Testis (tissue), 3 donors: ENCODE results near the gene ZNF512. TPM values are rescaled to one million over a fixed set of nuclear protein-coding genes. Genes with fewer than 3 reads are reported as not detected.

Experiments
- DNase-seq: peaks from one replicate; pipeline ENCODE4 v3.0.0-alpha.2; 2019
- H3K27ac ChIP-seq, 2 donors: fragments of 200-600 bp; sonication (generic); one replicate each; pipeline ENCODE4 v1.5.1; 2019
- H3K27me3 ChIP-seq: fragments of 200-600 bp; sonication (generic); one replicate; pipeline ENCODE4 v1.5.1; 2019
- H3K36me3 ChIP-seq: fragments of 200-600 bp; sonication (generic); one replicate; pipeline ENCODE4 v1.5.1; 2017; ENCODE audit warnings: low read depth; ENCODE audit errors: missing control alignments
- H3K4me1 ChIP-seq: fragments of 200-600 bp; sonication (generic); one replicate; pipeline ENCODE4 v1.5.1; 2019
- H3K4me3 ChIP-seq, 2 donors: fragments of 200-600 bp; sonication (generic); one replicate each; pipeline ENCODE4 v1.5.1; 2017 to 2019
- H3K9me3 ChIP-seq: fragments of 200-600 bp; sonication (generic); one replicate; pipeline ENCODE4 v1.5.1; 2017
- CTCF ChIP-seq, 3 experiments: fragments of 450-650 bp in 2 of 3; fragments of 200-600 bp in 1 of 3; sonication (generic) in 1 of 3; IDR thresholded peaks; one replicate each; pipeline ENCODE4 v1.5.1; 2016 to 2019; ENCODE audit warnings: antibody characterized with exemption in 3 of 3, mild to moderate bottlenecking in 2 of 3, moderate library complexity in 1 of 3
- POLR2A ChIP-seq: fragments of 450-650 bp; IDR thresholded peaks from one replicate; pipeline ENCODE4 v1.6.1; 2017; ENCODE audit warnings: antibody characterized with exemption, mild to moderate bottlenecking, moderate library complexity
- WGBS, 2 donors: methylation state at CpG; one replicate each; pipeline ENCODE4 v1.1.5; 2018; 5-methylcytosine and 5-hydroxymethylcytosine counted together
- intact Hi-C: fragments of 100-400 bp; cut with DNase I; formaldehyde crosslinking; loops from one replicate; pipeline ENCODE4 v1.15.1; 2023; ENCODE audit warnings: low total_unique reads
- polyA plus RNA-seq: library from polyadenylated mRNA; stranded (reverse); fragments of 350-450 nt; fragmentation: Illumina TruSeq; extraction: RNeasy Lipid Tissue Mini Kit (QIAGEN cat#74804); gene quantifications from one replicate; pipeline ENCODE4 v1.2.3, GENCODE V29; 2014; ENCODE audit warnings: low read depth, low replicate concordance; ENCODE audit not compliant: insufficient read depth
- total RNA-seq, 2 donors: library from RNA; depleted of rRNA; stranded (reverse); fragments of >200 nt; gene quantifications; one replicate each; pipeline ENCODE4 v1.2.3, GENCODE V29; 2016

The ZNF512 gene
- total and polyA plus RNA-seq, 3 donors from 2014 or later, result 33.6 to 64.9 (median 60.6) TPM

- no peaks in the 10 kb centered on the region for H3K9me3 ChIP-seq
Observed at GRCh38 chr2:27571681-27572080, 11.2 kb upstream of the ZNF512 start.

GRCh38 chr2:27572439-27572838, 10.4 kb upstream of the ZNF512 start:
- 73 to 77% methylated on average over 2 of the region's 2 CpGs for WGBS, 2 donors

More at GRCh38 chr2:27571681-27572080, 11.2 kb upstream of the ZNF512 start:
- no peak overlapping the region for H3K27ac ChIP-seq
- TF ChIP-seq CTCF (IDR thresholded peaks at IDR 0.05) (no peak), POLR2A (no peak)
- 97 to 100% methylated on average over 1 of the region's 1 CpG for WGBS, 2 donors
- intact Hi-C loops, result no loop called here
- H3K36me3 ChIP-seq, result no peaks in the 10 kb centered on the region
- H3K27me3 ChIP-seq, result no peaks in the 10 kb centered on the region
- no peaks in the 10 kb centered on the region for H3K4me1 ChIP-seq
- H3K4me3 ChIP-seq, result no peak overlapping the region
- no peak for DNase-seq

GRCh38 chr2:27572998-27573429, 9.8 kb upstream of the ZNF512 start:
- no peak for TF ChIP-seq POLR2A
- TF ChIP-seq CTCF (IDR thresholded peaks at IDR 0.05), result no peak
- no peaks in the 10 kb centered on the region for H3K36me3 ChIP-seq
- H3K27ac ChIP-seq, result no peak overlapping the region
- no peaks in the 10 kb centered on the region for H3K27me3 ChIP-seq
- no peak for DNase-seq
- WGBS, 2 donors, result 79 to 86% methylated on average over 6 of the region's 6 CpGs
- no peaks in the 10 kb centered on the region for H3K9me3 ChIP-seq
- intact Hi-C loops, result no loop called here
- H3K4me3 ChIP-seq, result no peak overlapping the region
- no peaks in the 10 kb centered on the region for H3K4me1 ChIP-seq

More at GRCh38 chr2:27572439-27572838, 10.4 kb upstream of the ZNF512 start:
- intact Hi-C loops, result no loop called here
- Histone ChIP-seq H3K4me1 (no peaks in the 10 kb centered on the region), H3K36me3 (no peaks in the 10 kb centered on the region), H3K27ac (no peak overlapping the region), H3K4me3 (no peak overlapping the region), H3K9me3 (no peaks in the 10 kb centered on the region), H3K27me3 (no peaks in the 10 kb centered on the region)
- DNase-seq, result no peak
- TF ChIP-seq POLR2A (no peak), CTCF (IDR thresholded peaks at IDR 0.05) (no peak)

- no peaks in the 10 kb centered on the region for H3K36me3 ChIP-seq
- H3K27me3 ChIP-seq, result no peaks in the 10 kb centered on the region
- no peaks in the 10 kb centered on the region for H3K4me1 ChIP-seq
- WGBS, 2 donors, result 80 to 82% methylated on average over 3 of the region's 3 CpGs
- intact Hi-C loops, result no loop called here
- no peak overlapping the region for H3K27ac ChIP-seq
- DNase-seq, result no peak
- TF ChIP-seq CTCF (IDR thresholded peaks at IDR 0.05), result no peak
- TF ChIP-seq POLR2A, result no peak
- H3K4me3 ChIP-seq, result no peak overlapping the region
- no peaks in the 10 kb centered on the region for H3K9me3 ChIP-seq
Observed at GRCh38 chr2:27573452-27573851, 9.4 kb upstream of the ZNF512 start.

- intact Hi-C loops, result no loop called here
- WGBS, 2 donors, result 88 to 93% methylated on average over 12 to 19 of the region's 19 CpGs
- Histone ChIP-seq H3K4me1 (peaks cover 6% of the 10 kb centered on the region), H3K27ac (no peak overlapping the region), H3K27me3 (no peaks in the 10 kb centered on the region), H3K4me3 (no peak overlapping the region), H3K36me3 (no peaks in the 10 kb centered on the region), H3K9me3 (no peaks in the 10 kb centered on the region)
- no peak for DNase-seq
- no peak for TF ChIP-seq CTCF (IDR thresholded peaks at IDR 0.05)
- TF ChIP-seq POLR2A, result no peak
Observed at GRCh38 chr2:27581417-27582128, 1.3 kb upstream of the ZNF512 start.
